ENCODE measurements around the gene IPPK.

DNA sequence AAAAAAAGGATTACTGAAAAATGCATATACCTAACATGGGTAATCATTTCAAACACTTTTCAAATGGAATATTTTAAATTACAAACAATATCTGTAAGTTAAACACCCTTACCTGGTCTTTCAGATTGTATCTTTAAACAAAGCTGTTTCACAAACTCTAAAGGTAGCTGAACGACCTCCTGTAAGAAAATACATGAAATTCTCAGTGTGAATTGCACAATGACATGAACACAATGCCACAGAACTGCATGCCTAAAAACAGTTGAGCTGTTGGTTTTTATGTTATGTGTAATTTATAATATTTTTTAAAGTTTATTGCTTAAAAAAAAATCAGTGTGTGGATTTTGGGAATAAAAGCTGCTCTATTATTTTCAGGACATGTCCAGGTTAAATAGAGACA lies 17.5 kb downstream of the IPPK start:
- no peak for TF ChIP-seq POLR2AphosphoS5 (IDR thresholded peaks at IDR 0.05; ENCODE audit: low read depth, low read length)
- no peak for TF ChIP-seq TAF1 (IDR thresholded peaks at IDR 0.05; ENCODE audit: borderline replicate concordance, low read depth, low read length)
- no peak for TF ChIP-seq POLR2A (IDR thresholded peaks at IDR 0.05; ENCODE audit: low read depth, low read length)

Data from GM12892 (cell line).